BLaER1 treated with 17β-estradiol and CSF1 and Interleukin-3, amounts not matched to agents 10 nM and 100 nM (cell line): ENCODE measurements around the gene EFHD2.

Experiments
- H3K27ac ChIP-seq, 11 experiments: shearing (Covaris generic); formaldehyde crosslinking; 2 replicates each; pipeline ENCODE4 v1.8.1; 2022
- H3K27me3 ChIP-seq, 11 experiments: shearing (Covaris generic); formaldehyde crosslinking; 2 replicates each; pipeline ENCODE4 v1.8.1; 2022
- H3K36me3 ChIP-seq, 11 experiments: shearing (Covaris generic); formaldehyde crosslinking; 2 replicates each; pipeline ENCODE4 v1.8.1; 2022
- H3K4me1 ChIP-seq, 10 experiments: shearing (Covaris generic); formaldehyde crosslinking; 2 replicates each; pipeline ENCODE4 v1.8.1; 2022
- H3K4me2 ChIP-seq, 11 experiments: shearing (Covaris generic); formaldehyde crosslinking; 2 replicates each; pipeline ENCODE4 v1.8.1; 2022
- H3K4me3 ChIP-seq, 10 experiments: shearing (Covaris generic); formaldehyde crosslinking; 2 replicates each; pipeline ENCODE4 v1.8.1; 2022
- H3K9ac ChIP-seq, 11 experiments: shearing (Covaris generic); formaldehyde crosslinking; 2 replicates each; pipeline ENCODE4 v1.8.1; 2022
- H3K9me3 ChIP-seq, 11 experiments: shearing (Covaris generic); formaldehyde crosslinking; replicated peaks in 1 of 11; 2 replicates each; pipeline ENCODE4 v1.8.1; 2022
- H4K20me1 ChIP-seq, 11 experiments: shearing (Covaris generic); formaldehyde crosslinking; 2 replicates each; pipeline ENCODE4 v1.8.1; 2022
- Cebpa-rat ChIP-seq, 11 experiments: shearing (Covaris generic); IDR thresholded peaks; 2 replicates each; pipeline ENCODE4 v1.8.1; 2022

Gene EFHD2

GRCh38 chr1:15477646-15478212, 68.0 kb downstream of the EFHD2 start:
- Histone ChIP-seq H3K27me3 (no peaks in the 10 kb centered on the region), H3K4me2 (no peak overlapping the region), H3K9me3 (no peaks in the 10 kb centered on the region), H3K4me1 (peaks cover 0 to 13% (median 0%) of the 10 kb centered on the region in 10 experiments; a peak in 3 of 20 replicates), H3K27ac (no peak overlapping the region), H3K9ac (no peak overlapping the region), H3K4me3 (no peak overlapping the region), H3K36me3 (no peaks in the 10 kb centered on the region), H4K20me1 (no peaks in the 10 kb centered on the region)
- TF ChIP-seq Cebpa-rat (IDR thresholded peaks at IDR 0.05): no peak
